ENCODE data around the gene HBQ1.
"Not testable (repeated sequence)": the region's sequence is repeated elsewhere in the genome, so short reads cannot be mapped to it uniquely, and the experiment has no call there.

The HBQ1 gene

GRCh38 chr16:176477-177382 is 3.5 kb upstream of the HBQ1 start, which contains the start of gene HBA1:
Gene HBA1, plus strand, starts transcription at chr16:176680. Its CDS starts 37 bp downstream, at chr16:176717.
- not testable (repeated sequence) for DNase-seq (ENCODE audit: low spot score)

DNA sequence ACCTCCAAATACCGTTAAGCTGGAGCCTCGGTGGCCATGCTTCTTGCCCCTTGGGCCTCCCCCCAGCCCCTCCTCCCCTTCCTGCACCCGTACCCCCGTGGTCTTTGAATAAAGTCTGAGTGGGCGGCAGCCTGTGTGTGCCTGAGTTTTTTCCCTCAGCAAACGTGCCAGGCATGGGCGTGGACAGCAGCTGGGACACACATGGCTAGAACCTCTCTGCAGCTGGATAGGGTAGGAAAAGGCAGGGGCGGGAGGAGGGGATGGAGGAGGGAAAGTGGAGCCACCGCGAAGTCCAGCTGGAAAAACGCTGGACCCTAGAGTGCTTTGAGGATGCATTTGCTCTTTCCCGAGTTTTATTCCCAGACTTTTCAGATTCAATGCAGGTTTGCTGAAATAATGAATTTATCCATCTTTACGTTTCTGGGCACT is 2.9 kb upstream of the HBQ1 start:
- no peak for DNase-seq (ENCODE audit: low spot score)

DNA sequence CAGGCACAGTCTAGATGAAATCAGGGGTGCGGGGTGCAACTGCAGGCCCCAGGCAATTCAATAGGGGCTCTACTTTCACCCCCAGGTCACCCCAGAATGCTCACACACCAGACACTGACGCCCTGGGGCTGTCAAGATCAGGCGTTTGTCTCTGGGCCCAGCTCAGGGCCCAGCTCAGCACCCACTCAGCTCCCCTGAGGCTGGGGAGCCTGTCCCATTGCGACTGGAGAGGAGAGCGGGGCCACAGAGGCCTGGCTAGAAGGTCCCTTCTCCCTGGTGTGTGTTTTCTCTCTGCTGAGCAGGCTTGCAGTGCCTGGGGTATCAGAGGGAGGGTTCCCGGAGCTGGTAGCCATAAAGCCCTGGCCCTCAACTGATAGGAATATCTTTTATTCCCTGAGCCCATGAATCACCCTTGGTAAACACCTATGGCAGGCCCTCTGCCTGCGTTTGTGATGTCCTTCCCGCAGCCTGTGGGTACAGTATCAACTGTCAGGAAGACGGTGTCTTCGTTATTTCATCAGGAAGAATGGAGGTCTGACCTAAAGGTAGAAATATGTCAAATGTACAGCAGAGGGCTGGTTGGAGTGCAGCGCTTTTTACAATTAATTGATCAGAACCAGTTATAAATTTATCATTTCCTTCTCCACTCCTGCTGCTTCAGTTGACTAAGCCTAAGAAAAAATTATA is 2.1 kb upstream of the HBQ1 start:
- no peak for DNase-seq (ENCODE audit: low spot score)

DNA sequence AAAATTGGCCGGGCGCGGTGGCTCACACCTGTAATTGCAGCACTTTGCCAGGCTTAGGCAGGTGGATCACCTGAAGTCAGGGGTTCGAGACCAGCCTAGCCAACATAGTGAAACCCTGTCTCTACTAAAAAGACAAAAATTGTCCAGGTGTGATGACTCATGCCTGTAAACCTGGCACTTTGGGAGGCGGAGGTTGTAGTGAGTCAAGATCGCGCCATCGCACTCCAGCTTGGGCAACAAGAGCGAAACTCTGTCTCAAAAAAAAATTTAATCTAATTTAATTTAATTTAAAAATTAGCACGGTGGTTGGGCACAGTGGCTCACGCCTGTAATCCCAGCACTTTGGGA is 1.6 kb upstream of the HBQ1 start:
- DNase-seq (ENCODE audit: low spot score) = no peak

- no peak for DNase-seq (ENCODE audit: low spot score)
Observed at GRCh38 chr16:179211-180092, 807 bp upstream of the HBQ1 start.

GRCh38 chr16:180681-181564 is 664 bp downstream of the HBQ1 start:
- peak; percentile 67 for DNase-seq (ENCODE audit: low spot score)

DNA sequence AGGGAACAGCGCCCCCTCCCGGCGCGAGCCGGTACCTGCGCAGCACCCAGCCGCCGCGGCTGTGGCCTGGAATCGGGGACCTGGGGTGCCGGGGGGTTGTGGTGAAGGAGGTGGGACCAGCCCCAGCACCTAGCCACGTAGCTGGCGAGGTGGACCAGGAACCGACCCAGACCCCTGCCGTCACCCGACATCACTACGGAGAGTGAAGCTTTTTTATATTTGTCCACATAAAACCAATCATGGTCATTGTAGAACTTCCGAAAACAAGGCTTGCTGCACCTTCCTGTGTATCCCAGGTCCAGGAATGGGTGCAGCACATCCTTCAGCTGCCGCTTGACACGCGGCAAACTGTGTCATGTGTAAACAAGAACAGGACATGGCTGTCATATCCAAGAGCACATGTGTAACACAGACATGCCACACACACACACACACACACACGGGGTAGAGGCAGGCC is 1.3 kb downstream of the HBQ1 start:
- peak; percentile 23 for DNase-seq (ENCODE audit: low spot score)

DNA sequence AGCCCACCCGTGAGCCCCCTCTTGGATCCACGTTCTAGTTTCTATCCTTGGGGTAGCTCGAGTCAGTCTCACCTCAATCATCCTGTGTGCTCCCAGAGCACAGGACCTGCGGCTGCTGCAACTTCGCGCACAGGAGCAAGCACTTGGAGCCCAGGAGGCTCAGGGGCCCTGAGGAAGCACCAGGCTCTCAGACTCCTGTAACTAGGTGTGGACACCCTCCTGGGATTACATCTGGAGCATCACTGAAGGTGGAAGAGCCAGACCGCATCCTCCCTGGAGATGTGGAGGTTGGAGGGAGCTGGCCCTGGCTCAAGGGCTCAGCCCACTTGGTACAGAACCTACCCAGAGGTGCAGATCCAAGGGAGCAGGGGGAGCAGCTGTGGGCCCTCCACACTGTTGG is 2.7 kb downstream of the HBQ1 start:
- peak; percentile 29 for DNase-seq (ENCODE audit: low spot score)

GRCh38 chr16:185213-185612 is 5.0 kb downstream of the HBQ1 start:
- no peak for DNase-seq (ENCODE audit: low spot score)

DNA sequence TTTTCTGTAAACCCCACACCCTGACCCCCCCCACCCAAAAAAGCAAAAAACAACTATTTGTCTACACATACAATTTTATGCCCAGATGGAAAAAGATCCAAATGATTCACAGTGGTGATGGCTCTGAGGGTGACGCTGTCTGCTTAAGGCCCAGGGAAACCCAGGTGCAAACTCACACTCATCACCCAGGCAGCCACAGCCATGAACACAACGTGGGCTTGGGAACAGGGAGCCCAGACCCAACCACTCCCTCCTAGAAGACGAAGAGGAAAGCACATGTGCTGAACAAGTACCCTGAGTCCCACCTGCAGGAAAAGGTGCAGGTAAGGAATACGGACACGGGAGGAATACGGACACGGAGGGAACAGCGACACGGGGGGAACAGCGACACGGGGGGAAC is 5.4 kb downstream of the HBQ1 start:
- no peak for DNase-seq (ENCODE audit: low spot score)

- DNase-seq (ENCODE audit: low spot score) = no peak
Observed at GRCh38 chr16:187330-187729, 7.1 kb downstream of the HBQ1 start.

DNA sequence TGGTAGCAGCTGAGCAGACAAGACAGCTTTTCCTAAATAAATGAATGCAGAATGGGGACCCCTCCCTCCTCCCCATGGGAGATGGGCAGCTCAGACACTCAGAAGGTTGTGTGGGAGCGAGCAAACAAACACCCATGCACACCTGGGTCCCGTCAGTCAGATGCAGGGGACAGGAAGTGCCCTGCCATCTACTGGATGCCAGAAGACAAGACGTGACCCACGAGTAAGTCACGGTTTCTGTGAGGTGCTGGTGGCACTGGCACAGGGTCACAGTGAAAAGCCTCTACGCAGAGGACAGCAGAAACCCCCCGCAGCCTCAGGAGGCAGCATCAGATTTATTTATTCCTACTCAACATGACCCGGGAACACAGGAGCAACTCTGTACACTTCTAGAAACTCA is 8.4 kb downstream of the HBQ1 start:
- no peak for DNase-seq (ENCODE audit: low spot score)

- no peak for DNase-seq (ENCODE audit: low spot score)
Observed at GRCh38 chr16:189604-190186, 9.4 kb downstream of the HBQ1 start.

- no peak for DNase-seq (ENCODE audit: low spot score)
Observed at GRCh38 chr16:191831-192230, 11.6 kb downstream of the HBQ1 start.

GRCh38 chr16:192686-193085 is 12.4 kb downstream of the HBQ1 start:
- DNase-seq (ENCODE audit: low spot score) = no peak

GRCh38 chr16:193441-193840 is 13.2 kb downstream of the HBQ1 start:
- no peak for DNase-seq (ENCODE audit: low spot score)

GRCh38 chr16:194516-194915 is 14.3 kb downstream of the HBQ1 start:
- no peak for DNase-seq (ENCODE audit: low spot score)

- DNase-seq (ENCODE audit: low spot score) = no peak
Observed at GRCh38 chr16:200388-200787, 20.1 kb downstream of the HBQ1 start.

DNA sequence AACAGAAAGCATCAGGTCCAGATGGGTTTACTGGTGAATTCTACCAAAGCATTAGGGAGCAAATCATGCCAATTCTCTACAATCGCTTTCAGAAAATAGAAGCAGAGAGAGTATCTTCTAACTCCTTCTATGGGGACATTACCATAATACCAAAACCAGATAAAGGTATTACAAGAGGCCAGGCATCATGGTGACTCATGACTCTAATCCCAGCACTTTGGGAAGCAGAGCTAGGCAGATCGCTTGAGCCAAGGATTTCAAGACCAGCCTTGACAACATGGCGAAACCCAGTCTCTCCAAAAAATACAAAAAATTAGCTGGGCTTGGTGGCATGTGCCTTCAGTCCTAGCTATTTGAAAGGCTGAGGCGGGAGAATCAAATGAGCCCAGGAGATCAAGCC is 23.0 kb downstream of the HBQ1 start:
- no peak for DNase-seq (ENCODE audit: low spot score)

GRCh38 chr16:204046-204445 is 23.8 kb downstream of the HBQ1 start:
- not testable (repeated sequence) for DNase-seq (ENCODE audit: low spot score)

- not testable (repeated sequence) for DNase-seq (ENCODE audit: low spot score)
Observed at GRCh38 chr16:209359-209758, 29.1 kb downstream of the HBQ1 start.
